H1 (cell line): Measurements from ENCODE around the gene MPZ. TPM values are rescaled to one million over a fixed set of nuclear protein-coding genes. Genes with fewer than 3 reads are reported as not detected.

Experiments
- ATF2 ChIP-seq: IDR thresholded peaks from 2 replicates; pipeline ENCODE4 v1.6.1; 2012; ENCODE audit warnings: low read length, inconsistent platforms
- BCL11A ChIP-seq, 2 experiments: IDR thresholded peaks; one replicate each; pipeline ENCODE4 v1.6.1; 2011; ENCODE audit warnings: low read depth in 2 of 2, low read length in 2 of 2, mild to moderate bottlenecking in 2 of 2
- CEBPB ChIP-seq: IDR thresholded peaks from 2 replicates; pipeline ENCODE4 v1.6.1; 2012; ENCODE audit warnings: low read depth, low read length
- CHD7 ChIP-seq: fragments of 300-600 bp; sonication (generic); IDR thresholded peaks from 2 replicates; pipeline ENCODE4 v1.7.1; 2012; ENCODE audit warnings: low read length, moderate library complexity, mild to moderate bottlenecking, inconsistent platforms; ENCODE audit not compliant: insufficient replicate concordance
- CTBP2 ChIP-seq: IDR thresholded peaks from 2 replicates; pipeline ENCODE4 v1.7.0; 2011; ENCODE audit warnings: borderline replicate concordance, mild to moderate bottlenecking, moderate library complexity, mixed read lengths, low read length; ENCODE audit not compliant: insufficient read depth, insufficient read length
- EP300 ChIP-seq, 2 experiments: IDR thresholded peaks; 1 replicate in 1 of 2; 2 replicates in 1 of 2; pipeline ENCODE4 v1.6.1; 2011 to 2012; ENCODE audit warnings: low read depth in 2 of 2, low read length in 2 of 2, mild to moderate bottlenecking in 2 of 2, borderline replicate concordance in 1 of 2, inconsistent platforms in 1 of 2, moderate library complexity in 1 of 2
- JUND ChIP-seq: IDR thresholded peaks from 2 replicates; pipeline ENCODE4 v1.6.1; 2011; ENCODE audit warnings: mild to moderate bottlenecking, improper control_type of control experiment, low read length
- POLR2A ChIP-seq, 2 experiments: IDR thresholded peaks; 1 replicate in 1 of 2; 2 replicates in 1 of 2; pipeline ENCODE4 v1.6.1; 2011; ENCODE audit warnings: low read depth in 2 of 2, low read length in 2 of 2, mild to moderate bottlenecking in 2 of 2; ENCODE audit errors: control extremely low read depth in 1 of 2
- SP4 ChIP-seq: IDR thresholded peaks from 2 replicates; pipeline ENCODE4 v1.6.1; 2012; ENCODE audit warnings: low read length, inconsistent platforms
- TCF12 ChIP-seq: IDR thresholded peaks from 2 replicates; pipeline ENCODE4 v1.6.1; 2011; ENCODE audit warnings: low read depth, mild to moderate bottlenecking, low read length
- polyA plus RNA-seq, 7 experiments: library from polyadenylated mRNA; depleted of rRNA in 3 of 7; stranded (reverse) in 5 of 7; unstranded in 2 of 7; fragments of >200 nt in 5 of 7; fragments of 200-250 nt in 2 of 7; gene quantifications; 1 replicate in 5 of 7; 2 replicates in 1 of 7; 4 replicates in 1 of 7; pipeline versions ENCODE4 v1.2.1 to v1.2.3, GENCODE V29; 2011 to 2013; ENCODE audit warnings: missing spikeins in 2 of 7, mixed read lengths in 2 of 7
- total RNA-seq: library from RNA; stranded (reverse); fragmentation: NEBNext Ultra II Directional; extraction: Animal tissue kit (Norgen Biotek cat#: 25700); gene quantifications from 2 replicates; pipeline ENCODE4 v1.2.1, GENCODE V29; 2021

Gene MPZ
- total and polyA plus RNA-seq, 2 of the 8 experiments (the other 6 are each of a cell fraction or from before 2014, with no cell fraction given) = 4.1 to 5.1 TPM

DNA sequence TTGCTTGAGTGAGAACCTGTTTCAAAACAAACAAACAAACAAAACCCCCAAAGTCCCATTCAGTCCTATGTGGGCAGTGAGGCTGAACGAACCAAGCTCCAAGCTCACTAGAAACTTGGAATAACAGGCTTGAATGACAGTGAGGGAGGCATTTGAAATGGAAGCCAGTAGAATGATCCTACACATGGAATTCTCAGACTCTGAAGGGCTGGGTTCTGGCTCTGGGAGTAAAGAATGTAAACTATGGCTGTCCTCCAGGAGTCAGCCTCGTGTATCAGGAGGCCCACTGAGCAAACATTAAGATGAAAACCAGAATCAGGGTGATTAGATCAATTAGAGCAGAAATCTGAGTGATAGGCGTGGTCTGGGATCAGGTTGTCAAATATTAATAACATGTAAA lies 36.4 kb downstream of the MPZ start (continued):
- no peak for TF ChIP-seq CHD7
- TF ChIP-seq CTBP2 = no peak
- TF ChIP-seq JUND = no peak
- TF ChIP-seq POLR2A (IDR thresholded peaks at IDR 0.05; ENCODE audit: control extremely low read depth in 1 of 2, low read depth in 2 of 2, low read length in 2 of 2) = no peak
- no peak for TF ChIP-seq ATF2
- TF ChIP-seq SP4 = no peak
- TF ChIP-seq BCL11A (IDR thresholded peaks at IDR 0.05; ENCODE audit: low read depth in 2 of 2, low read length in 2 of 2) = no peak
- TF ChIP-seq CEBPB = no peak
- no peak for TF ChIP-seq EP300 (IDR thresholded peaks at IDR 0.05; ENCODE audit: borderline replicate concordance in 1 of 2, low read depth in 2 of 2, low read length in 2 of 2)
- TF ChIP-seq TCF12 = no peak
